ENCODE data around the gene TSKS. TPM values are rescaled to one million over a fixed set of nuclear protein-coding genes. Genes with fewer than 3 reads are reported as not detected.

The TSKS gene
- total and polyA plus RNA-seq, 7 donors, result 0.36 to 1.2 (median 0.83) TPM; not detected in 4

GRCh38 chr19:49806620-49806959 is 43.5 kb upstream of the TSKS start:
- no peak overlapping the region for H3K27ac ChIP-seq
- no peaks in the 10 kb centered on the region for H3K9me3 ChIP-seq
- H3K4me3 ChIP-seq, result no peak overlapping the region
- intact Hi-C loops (cut with DNase I), result no loop called here
- peaks cover 0 to 45% (median 6%) of the 10 kb centered on the region in 4 donors for H3K36me3 ChIP-seq
- peaks cover 0 to 34% (median 27%) of the 10 kb centered on the region in 4 donors for H3K4me1 ChIP-seq
- WGBS, 2 donors, result 92 to 93% methylated on average over 8 of the region's 8 CpGs
- DNase-seq, result no peak
- H3K27me3 ChIP-seq, result no peaks in the 10 kb centered on the region
- TF ChIP-seq CTCF (IDR thresholded peaks at IDR 0.05) (no peak), POLR2A (IDR thresholded peaks at IDR 0.05) (no peak), POLR2AphosphoS5 (IDR thresholded peaks at IDR 0.05) (no peak), EP300 (IDR thresholded peaks at IDR 0.05) (no peak)

GRCh38 chr19:49805822-49806619 is 42.9 kb upstream of the TSKS start:
- no peak for TF ChIP-seq EP300 (IDR thresholded peaks at IDR 0.05)
- TF ChIP-seq POLR2A (IDR thresholded peaks at IDR 0.05), result no peak
- no peak for TF ChIP-seq POLR2AphosphoS5 (IDR thresholded peaks at IDR 0.05)
- TF ChIP-seq CTCF (IDR thresholded peaks at IDR 0.05), result no peak
- no peaks in the 10 kb centered on the region for H3K27me3 ChIP-seq
- no peak overlapping the region for H3K27ac ChIP-seq
- WGBS, 2 donors, result 82 to 88% methylated on average over 20 of the region's 20 CpGs
- no peak for DNase-seq
- peaks cover 0 to 38% (median 33%) of the 10 kb centered on the region in 4 donors for H3K4me1 ChIP-seq
- no peaks in the 10 kb centered on the region for H3K9me3 ChIP-seq
- H3K36me3 ChIP-seq, result peaks cover 0 to 45% (median 6%) of the 10 kb centered on the region in 4 donors
- intact Hi-C loops (cut with DNase I), result no loop called here
- H3K4me3 ChIP-seq, result no peak overlapping the region

GRCh38 chr19:49803529-49803856 is 40.4 kb upstream of the TSKS start:
- H3K27ac ChIP-seq, result no peak overlapping the region
- H3K4me3 ChIP-seq, result no peak overlapping the region
- peaks cover 0 to 24% (median 22%) of the 10 kb centered on the region in 4 donors for H3K4me1 ChIP-seq
- H3K36me3 ChIP-seq, result peaks cover 15 to 71% (median 19%) of the 10 kb centered on the region in 4 donors
- WGBS, 2 donors, result 92 to 94% methylated on average over 6 of the region's 6 CpGs
- no peak for TF ChIP-seq EP300 (IDR thresholded peaks at IDR 0.05)
- intact Hi-C loops (cut with DNase I), result no loop called here
- no peak for DNase-seq
- H3K27me3 ChIP-seq, result no peaks in the 10 kb centered on the region
- H3K9me3 ChIP-seq, result no peaks in the 10 kb centered on the region

- intact Hi-C loops (cut with DNase I), result no loop called here
Measured at GRCh38 chr19:49802836-49803528, 39.9 kb upstream of the TSKS start.

More at GRCh38 chr19:49802836-49803528, 39.9 kb upstream of the TSKS start:
- no peak for DNase-seq
- H3K9me3 ChIP-seq, result no peaks in the 10 kb centered on the region
- peaks cover 0 to 21% (median 18%) of the 10 kb centered on the region in 4 donors for H3K4me1 ChIP-seq
- H3K36me3 ChIP-seq, result peaks cover 18 to 76% (median 24%) of the 10 kb centered on the region in 4 donors
- peak overlapping the region; percentile 40 to 61 (median 49) for H3K4me3 ChIP-seq
- TF ChIP-seq POLR2A (IDR thresholded peaks at IDR 0.05), result no peak
- TF ChIP-seq POLR2AphosphoS5 (IDR thresholded peaks at IDR 0.05), result no peak
- no peak for TF ChIP-seq EP300 (IDR thresholded peaks at IDR 0.05)
- no peak for TF ChIP-seq CTCF (IDR thresholded peaks at IDR 0.05)
- H3K27ac ChIP-seq, result peak overlapping the region; percentile 73 to 81 (median 79)
- WGBS, 2 donors, result 93 to 94% methylated on average over 24 of the region's 24 CpGs
- no peaks in the 10 kb centered on the region for H3K27me3 ChIP-seq

All from sigmoid colon (tissue), 7 donors.